Measurements from ENCODE around the gene SLC7A1. TPM values are rescaled to one million over a fixed set of nuclear protein-coding genes. Genes with fewer than 3 reads are reported as not detected.

Gene SLC7A1
- total and polyA plus RNA-seq, 2 of the 4 experiments (the other 2 are of a cell fraction): 9.7 to 22.3 TPM

GRCh38 chr13:29621841-29622240, 26.4 kb upstream of the SLC7A1 start:
- Histone ChIP-seq H2AK5ac (ENCODE audit: low read depth, low read length) (no peak overlapping the region), H3K9me1 (ENCODE audit: insufficient read depth, low read length) (peaks cover 3% of the 10 kb centered on the region; the same call in 1 of the 2 replicates), H3K4me1 (ENCODE audit: control insufficient read depth, insufficient read depth, low read length) (no peaks in the 10 kb centered on the region; the same call in 1 of the 2 replicates), H2AK9ac (replicated peaks; ENCODE audit: low read depth, low read length, poor library complexity) (no peak overlapping the region), H4K91ac (ENCODE audit: insufficient read depth, low read depth, low read length) (no peak overlapping the region), H3K14ac (replicated peaks; ENCODE audit: low read depth, low read length) (no peak overlapping the region), H2BK5ac (ENCODE audit: low read depth, low read length, poor library complexity, severe bottlenecking) (peak overlapping the region; percentile 61), H4K5ac (ENCODE audit: low read depth, low read length) (no peak overlapping the region), H4K8ac (ENCODE audit: low read depth in 2 of 2, low read length in 2 of 2) (no peak overlapping the region), H3K23ac (ENCODE audit: low read depth, low read length) (no peak overlapping the region), H4K20me1 (ENCODE audit: insufficient read depth, low read length) (no peaks in the 10 kb centered on the region), H3K18ac (ENCODE audit: low read depth, low read length) (no peak overlapping the region), H3K27ac (ENCODE audit: insufficient read depth, low read length) (no peak overlapping the region), H2BK120ac (ENCODE audit: low read depth, low read length) (0 out of 2 replicates have a peak overlapping the region, but pooled peaks have one; percentile 53), H3K4ac (ENCODE audit: low read depth, low read length) (peak overlapping the region; percentile 11; the same call in 1 of the 2 replicates), H3K36me3 (ENCODE audit: control insufficient read depth, insufficient read depth, low read length) (no peaks in the 10 kb centered on the region), H3K4me2 (ENCODE audit: low read depth, low read length) (no peak overlapping the region), H3K4me3 (ENCODE audit: insufficient read depth, low read depth, low read length) (no peak overlapping the region), H3K9me3 (ENCODE audit: control insufficient read depth, insufficient read depth, low read length) (no peaks in the 10 kb centered on the region; the same call in 1 of the 2 replicates), H2BK15ac (ENCODE audit: low read depth, low read length) (no peak overlapping the region), H3K79me1 (ENCODE audit: low read depth in 1 of 2, low read length in 2 of 2) (no peaks in the 10 kb centered on the region), H3K27me3 (ENCODE audit: control insufficient read depth, insufficient read depth, low read length) (no peaks in the 10 kb centered on the region; the same call in 1 of the 2 replicates), H3K56ac (ENCODE audit: extremely low read depth, insufficient read depth, low read length) (no peak overlapping the region), H2BK20ac (ENCODE audit: low read depth, low read length) (peak overlapping the region; percentile 53; the same call in 1 of the 2 replicates), H3K9ac (ENCODE audit: low read depth, low read length) (no peak overlapping the region), H2AFZ (replicated peaks; ENCODE audit: low read length, poor library complexity) (no peak overlapping the region)
- 100% methylated on average over 1 of the region's 7 CpGs; no CpG with 5 or more reads in 1 of the 2 experiments for WGBS, 2 experiments (ENCODE audit: extremely low coverage in 2 of 2, insufficient read length in 1 of 2)
- intact Hi-C loops (cut with micrococcal nuclease) (no loop called here), dilution Hi-C loops (cut with HindIII; ENCODE audit: low sequenced_read_pairs, unreplicated experiment) (no loop called here), in situ Hi-C loops (cut with MboI; ENCODE audit: low sequenced_read_pairs) (no loop called here)
- POLR2A ChIA-PET (ENCODE audit: unreplicated experiment): no interaction called here
- BruUV-seq (replicated peaks): no TSS peak
- CTCF ChIA-PET: no interaction called here
- ATAC-seq (ENCODE audit: low read depth) (no peak), DNase-seq (peak; percentile 33)
- TF ChIP-seq NFE2L2 (IDR thresholded peaks at IDR 0.05; ENCODE audit: low read depth, low read length): no peak
- no peak for TF ChIP-seq USF2 (IDR thresholded peaks at IDR 0.05; ENCODE audit: low read depth, low read length)
- no peak for TF ChIP-seq RCOR1 (IDR thresholded peaks at IDR 0.05; ENCODE audit: insufficient replicate concordance, low read length)
- TF ChIP-seq CEBPB (IDR thresholded peaks at IDR 0.05; ENCODE audit: low read depth, low read length): no peak
- no peak for TF ChIP-seq RAD21 (IDR thresholded peaks at IDR 0.05; ENCODE audit: low read length)
- TF ChIP-seq, protein P1, sequence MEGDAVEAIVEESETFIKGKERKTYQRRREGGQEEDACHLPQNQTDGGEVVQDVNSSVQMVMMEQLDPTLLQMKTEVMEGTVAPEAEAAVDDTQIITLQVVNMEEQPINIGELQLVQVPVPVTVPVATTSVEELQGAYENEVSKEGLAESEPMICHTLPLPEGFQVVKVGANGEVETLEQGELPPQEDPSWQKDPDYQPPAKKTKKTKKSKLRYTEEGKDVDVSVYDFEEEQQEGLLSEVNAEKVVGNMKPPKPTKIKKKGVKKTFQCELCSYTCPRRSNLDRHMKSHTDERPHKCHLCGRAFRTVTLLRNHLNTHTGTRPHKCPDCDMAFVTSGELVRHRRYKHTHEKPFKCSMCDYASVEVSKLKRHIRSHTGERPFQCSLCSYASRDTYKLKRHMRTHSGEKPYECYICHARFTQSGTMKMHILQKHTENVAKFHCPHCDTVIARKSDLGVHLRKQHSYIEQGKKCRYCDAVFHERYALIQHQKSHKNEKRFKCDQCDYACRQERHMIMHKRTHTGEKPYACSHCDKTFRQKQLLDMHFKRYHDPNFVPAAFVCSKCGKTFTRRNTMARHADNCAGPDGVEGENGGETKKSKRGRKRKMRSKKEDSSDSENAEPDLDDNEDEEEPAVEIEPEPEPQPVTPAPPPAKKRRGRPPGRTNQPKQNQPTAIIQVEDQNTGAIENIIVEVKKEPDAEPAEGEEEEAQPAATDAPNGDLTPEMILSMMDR (conservative IDR thresholded peaks at IDR 0.05; ENCODE audit: low read depth, low read length): no peak
- TF ChIP-seq SMC3 (IDR thresholded peaks at IDR 0.05; ENCODE audit: low read depth, low read length): no peak
- TF ChIP-seq FOS (IDR thresholded peaks at IDR 0.05; ENCODE audit: low read depth, low read length): no peak
- TF ChIP-seq MXI1 (IDR thresholded peaks at IDR 0.05; ENCODE audit: borderline replicate concordance, low read depth, low read length): no peak
- TF ChIP-seq MAFK (IDR thresholded peaks at IDR 0.05; ENCODE audit: low read depth, low read length): no peak
- TF ChIP-seq BHLHE40 (IDR thresholded peaks at IDR 0.05; ENCODE audit: low read depth, low read length): no peak
- TF ChIP-seq POLR2A (IDR thresholded peaks at IDR 0.05; ENCODE audit: low read depth, low read length): no peak
- no peak for TF ChIP-seq MAZ (IDR thresholded peaks at IDR 0.05; ENCODE audit: borderline replicate concordance, low read depth, low read length)
- TF ChIP-seq RFX5 (IDR thresholded peaks at IDR 0.05; ENCODE audit: low read depth, low read length): no peak
- no peak for TF ChIP-seq CHD1 (IDR thresholded peaks at IDR 0.05; ENCODE audit: low read depth, low read length)
- TF ChIP-seq, protein P2, sequence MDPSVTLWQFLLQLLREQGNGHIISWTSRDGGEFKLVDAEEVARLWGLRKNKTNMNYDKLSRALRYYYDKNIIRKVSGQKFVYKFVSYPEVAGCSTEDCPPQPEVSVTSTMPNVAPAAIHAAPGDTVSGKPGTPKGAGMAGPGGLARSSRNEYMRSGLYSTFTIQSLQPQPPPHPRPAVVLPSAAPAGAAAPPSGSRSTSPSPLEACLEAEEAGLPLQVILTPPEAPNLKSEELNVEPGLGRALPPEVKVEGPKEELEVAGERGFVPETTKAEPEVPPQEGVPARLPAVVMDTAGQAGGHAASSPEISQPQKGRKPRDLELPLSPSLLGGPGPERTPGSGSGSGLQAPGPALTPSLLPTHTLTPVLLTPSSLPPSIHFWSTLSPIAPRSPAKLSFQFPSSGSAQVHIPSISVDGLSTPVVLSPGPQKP (IDR thresholded peaks at IDR 0.05; ENCODE audit: borderline replicate concordance, low read depth, low read length): no peak
